Melanocyte of skin (primary cell): ENCODE data around the gene TMEM272. TPM values are rescaled to one million over a fixed set of nuclear protein-coding genes. Genes with fewer than 3 reads are reported as not detected.

ENCODE experiments used
- total RNA-seq, 2 donors: library from RNA; depleted of rRNA; stranded (reverse); fragments of >200 nt; gene quantifications; 2 replicates each; pipeline ENCODE4 v1.2.3, GENCODE V29; 2012

The TMEM272 gene, protein sequence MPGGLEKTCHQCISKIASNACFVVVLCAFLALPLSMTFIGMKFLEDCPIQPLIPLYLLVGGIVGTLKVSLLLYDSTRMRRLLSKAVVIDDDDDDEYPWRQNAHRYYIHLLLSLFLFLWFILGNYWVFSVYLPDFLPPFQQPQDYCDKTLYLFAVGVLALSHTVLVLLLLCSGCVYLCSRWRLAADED
- under 1 TPM in 1 of 2 donors, not detected in 1; under 0.01 TPM for total RNA-seq

DNA sequence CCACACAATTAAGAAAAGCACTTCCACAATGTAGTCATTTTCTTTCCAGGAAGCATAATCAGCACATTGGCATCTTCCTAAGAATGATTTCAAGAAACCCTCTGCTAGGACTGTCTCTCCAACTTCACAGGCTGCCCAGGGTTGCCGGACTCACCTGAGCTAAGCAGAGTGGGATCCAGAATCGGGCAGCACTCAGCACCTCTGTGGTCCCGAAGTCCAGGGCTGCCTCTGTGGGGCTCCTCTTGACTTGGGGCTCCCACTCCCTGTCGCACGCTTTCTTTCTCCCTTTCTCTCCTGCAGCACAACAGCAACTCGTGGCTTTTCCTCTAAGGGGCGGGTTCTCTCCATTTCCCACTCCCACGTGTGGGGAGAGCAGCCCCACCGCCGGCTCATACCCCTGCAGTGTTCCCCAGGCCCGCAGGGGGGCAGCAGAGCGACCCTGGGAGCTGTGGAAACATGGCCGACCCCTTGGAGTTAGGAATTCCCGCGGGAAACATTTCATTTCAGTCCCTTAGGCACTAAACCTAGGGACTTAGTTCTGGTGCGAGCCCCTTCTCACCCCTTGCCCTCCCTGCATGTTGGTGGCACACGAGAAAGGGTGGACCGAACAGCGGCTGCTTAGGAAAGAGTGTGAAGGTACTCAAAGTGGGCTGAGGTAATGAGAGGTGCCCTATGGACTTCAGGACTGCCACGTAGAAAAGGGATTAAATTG, at the start of gene TMEM272:
Gene TMEM272, minus strand, starts transcription at position 316 of the 712 bp plus-strand sequence. CDS start 6,647 bp downstream, outside the sequence.

DNA sequence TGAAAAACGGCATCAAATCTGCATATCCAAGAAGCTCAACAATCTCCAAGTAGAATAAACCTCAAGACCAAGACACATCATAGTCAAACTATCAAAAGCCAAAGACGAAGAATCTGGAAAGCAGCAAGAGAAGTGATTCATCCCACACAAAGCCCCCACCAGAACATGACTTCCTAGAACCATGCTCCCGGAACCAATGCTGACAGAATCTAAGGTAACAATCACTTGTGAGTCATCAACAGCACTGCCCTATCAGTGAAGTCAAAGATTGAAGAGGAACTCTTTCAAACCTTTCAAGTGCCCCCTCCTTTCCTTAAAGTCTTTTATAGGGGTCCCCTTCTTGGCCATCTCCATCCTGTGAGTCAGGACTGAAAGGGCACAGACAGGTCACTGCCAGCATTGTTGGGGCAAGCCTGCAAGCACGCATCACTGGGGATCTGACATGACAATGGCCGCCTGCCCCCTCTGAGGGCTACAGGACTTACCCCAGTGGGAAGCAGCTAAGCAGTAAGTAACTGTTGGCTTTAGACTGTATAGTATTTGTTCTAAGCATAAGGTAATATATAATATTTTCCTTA, 16.8 kb upstream of the TMEM272 start, which contains the start of gene CCDC70:
Gene CCDC70, plus strand, starts transcription at position 247 of the 578 bp plus-strand sequence. CDS start 3,443 bp downstream, outside the sequence.

DNA sequence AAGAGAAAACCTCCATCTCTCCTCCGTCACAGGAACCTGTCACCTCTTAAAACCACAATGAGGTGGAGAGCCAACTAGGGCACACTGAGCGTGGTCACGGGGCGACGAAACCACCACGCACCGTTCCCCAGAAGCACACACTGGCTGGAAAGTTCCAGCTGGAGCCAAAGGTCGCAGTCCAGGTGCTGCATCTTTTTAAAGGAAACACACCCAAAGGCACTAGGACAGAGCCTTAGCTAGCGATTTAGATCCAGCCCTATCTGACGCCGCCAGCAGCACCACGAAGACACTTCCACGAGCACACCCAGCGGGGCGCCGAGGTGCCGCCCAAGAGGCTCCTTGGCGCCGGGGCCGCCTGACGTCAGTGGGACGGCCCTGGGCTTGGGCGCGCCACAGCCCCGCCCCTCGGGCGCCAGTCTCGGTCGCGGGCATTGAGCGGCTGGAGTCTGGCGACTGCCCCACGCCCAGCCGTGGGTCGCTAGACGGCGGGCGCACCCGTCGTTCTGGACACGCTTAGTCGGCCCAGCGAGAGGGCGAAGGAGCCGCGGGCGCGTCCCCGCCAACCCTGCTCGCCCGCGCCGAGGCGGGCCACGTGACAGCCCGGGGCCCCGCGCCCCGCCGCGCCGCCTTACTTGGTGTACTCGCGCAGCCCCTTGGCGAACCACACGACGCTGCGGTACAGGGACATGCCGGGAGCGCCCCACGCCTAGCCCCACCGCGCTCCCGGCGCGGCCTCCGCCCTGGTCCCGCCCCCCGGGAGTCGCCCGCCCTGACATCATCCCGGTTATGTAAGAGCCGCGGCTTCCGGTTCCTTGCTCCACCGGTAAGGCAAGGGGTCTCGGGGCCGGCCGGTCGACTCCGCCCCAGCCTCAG, 41.3 kb downstream of the TMEM272 start, which contains the start of gene DHRS12:
Gene DHRS12, minus strand, starts transcription at position 742 of the 873 bp plus-strand sequence. CDS start 4,504 bp downstream, outside the sequence.

Other genes with a start within 250 kb of the TMEM272 start
- 1 to 10 TPM; 1.7 to 5.2 TPM for gene DHRS12, start 41.0 kb downstream of the TMEM272 start, total RNA-seq
- not detected for gene CCDC70, start 16.8 kb upstream of the TMEM272 start, total RNA-seq
- gene ATP7B, start 166.3 kb upstream of the TMEM272 start, total RNA-seq, result 1 to 10 TPM; 3.1 to 3.7 TPM
- gene ALG11, start 167.2 kb upstream of the TMEM272 start, total RNA-seq, result 10 to 100 TPM; 20.6 to 22.3 TPM
- 10 to 100 TPM; 10.3 to 12.3 TPM for gene UTP14C, start 179.5 kb upstream of the TMEM272 start, total RNA-seq